GM10266 (cell line): ENCODE results near the gene RALGPS1.
"Not testable (repeated sequence)": the region's sequence is repeated elsewhere in the genome, so short reads cannot be mapped to it uniquely, and the experiment has no call there.

Experiments
- DNase-seq: peaks from one replicate; pipeline ENCODE4 v3.0.0; 2012; ENCODE audit errors: extremely low spot score
- CTCF ChIP-seq: IDR thresholded peaks from 2 replicates; pipeline ENCODE4 v1.5.1; 2012; ENCODE audit warnings: mild to moderate bottlenecking, low read depth; ENCODE audit not compliant: control insufficient read depth, insufficient read depth; ENCODE audit errors: missing control alignments

The RALGPS1 gene

GRCh38 chr9:127143920-127144465, 229.4 kb downstream of the RALGPS1 start:
- no peak for DNase-seq
- TF ChIP-seq CTCF, result no peak

DNA sequence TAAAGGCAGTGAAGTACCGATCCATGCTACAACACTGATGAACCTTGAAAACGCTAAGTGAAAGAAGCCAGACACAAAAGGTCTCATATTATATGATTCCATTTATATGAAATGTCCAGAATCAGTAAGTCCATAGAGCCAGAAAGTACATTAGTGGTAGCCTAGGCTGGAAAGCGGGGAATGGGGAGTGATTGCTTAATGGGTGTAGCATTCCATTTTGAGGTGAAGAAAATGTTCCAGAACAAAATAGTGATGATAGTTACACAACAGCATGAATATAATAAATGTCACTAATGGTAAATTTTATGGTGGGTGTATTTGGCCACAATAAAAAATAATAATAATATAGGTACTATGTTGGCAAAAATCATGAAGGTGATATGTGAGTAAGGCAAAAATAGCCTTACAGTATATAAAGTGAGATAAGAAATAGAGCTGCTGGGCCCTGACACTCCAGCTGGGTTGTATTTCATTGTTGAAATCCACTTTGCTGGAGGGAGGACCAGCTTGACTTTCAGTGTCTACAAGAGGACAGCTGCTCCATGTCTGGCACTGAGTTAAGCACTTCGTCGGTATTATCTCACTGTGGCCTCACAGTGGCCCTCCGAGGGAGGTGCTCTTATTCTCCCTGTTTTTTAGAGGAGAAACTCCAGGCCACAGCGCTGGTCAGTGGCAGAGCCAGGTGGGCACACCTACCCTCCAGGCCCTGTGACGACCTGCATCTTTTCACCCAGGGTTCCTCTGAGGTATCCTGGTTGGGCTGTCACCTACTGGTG, 230.3 kb downstream of the RALGPS1 start:
- no peak for DNase-seq
- no peak for TF ChIP-seq CTCF

- not testable (repeated sequence) for DNase-seq
Measured at GRCh38 chr9:127146841-127147240, 232.3 kb downstream of the RALGPS1 start.

- TF ChIP-seq CTCF, result no peak
- no peak for DNase-seq
Measured at GRCh38 chr9:127147251-127147650, 232.7 kb downstream of the RALGPS1 start.

GRCh38 chr9:127148014-127148413, 233.4 kb downstream of the RALGPS1 start:
- TF ChIP-seq CTCF, result no peak
- DNase-seq, result no peak

DNA sequence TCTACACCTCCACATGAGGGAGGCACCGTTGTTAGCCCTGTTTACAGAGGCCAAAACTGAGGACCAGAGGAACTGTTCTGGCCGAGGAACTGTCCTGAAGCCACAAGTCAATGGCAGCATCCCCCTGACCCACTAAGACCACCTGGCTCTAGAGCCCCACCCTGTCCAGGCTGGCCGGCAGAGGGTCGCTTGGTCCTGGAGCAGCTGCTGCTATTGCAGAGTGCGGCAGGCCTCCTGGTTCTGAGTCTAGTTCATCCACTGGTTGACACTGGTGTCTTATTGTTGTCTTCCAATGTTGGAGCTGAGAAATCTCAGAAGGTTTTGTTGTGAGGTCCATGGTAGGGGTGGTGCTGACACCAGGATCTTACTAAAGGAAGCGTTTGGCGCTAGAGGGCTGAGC, 234.4 kb downstream of the RALGPS1 start:
- no peak for DNase-seq
- no peak for TF ChIP-seq CTCF

DNA sequence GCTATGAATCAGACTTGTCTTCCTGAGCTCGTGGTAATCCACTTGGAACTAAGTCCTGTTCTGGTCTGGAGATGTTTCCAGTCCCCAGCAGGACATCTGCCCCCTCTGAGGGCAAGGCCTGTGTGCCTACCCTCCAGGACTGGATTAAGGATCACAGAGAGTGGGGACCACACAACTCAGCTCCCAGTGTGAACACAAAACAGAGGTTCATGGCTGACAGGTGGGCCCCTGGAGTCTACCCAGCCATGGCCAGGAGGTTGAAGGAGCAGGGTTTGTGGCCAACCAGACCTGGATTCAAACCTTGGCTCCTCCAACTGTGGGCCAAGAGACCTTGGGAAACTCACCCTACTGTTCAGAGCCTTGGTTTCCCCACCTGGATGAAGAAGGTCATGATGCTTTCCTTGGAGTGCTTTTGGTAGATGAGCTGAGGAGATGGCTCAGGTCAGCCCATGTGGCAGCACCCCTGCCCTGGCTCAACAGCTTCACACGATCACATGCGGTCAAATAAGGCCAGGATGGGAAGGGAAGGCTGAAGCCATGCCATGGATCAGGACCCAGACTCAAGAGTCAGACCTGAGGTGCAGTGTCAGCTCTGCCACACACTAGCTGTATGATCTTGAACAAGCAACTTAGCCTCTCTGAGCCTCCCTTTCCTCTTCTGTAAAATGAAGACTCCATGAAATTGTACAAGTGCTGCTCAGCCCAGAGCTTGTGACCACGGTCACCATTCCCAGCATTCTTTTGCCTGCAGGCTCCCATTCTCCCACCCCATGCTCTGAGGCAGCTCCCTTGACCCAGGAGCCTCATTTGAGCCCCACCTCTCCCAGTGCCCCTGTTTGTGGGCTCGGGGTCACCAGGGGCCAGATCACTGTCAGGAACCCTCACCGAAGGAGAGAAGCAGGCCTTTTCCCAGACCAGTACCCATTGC, 235.1 kb downstream of the RALGPS1 start:
- no peak for DNase-seq

More for the DNA sequence above, 235.1 kb downstream of the RALGPS1 start:
- TF ChIP-seq CTCF, result no peak
